Measurements from ENCODE around the gene MUC5B. TPM values are rescaled to one million over a fixed set of nuclear protein-coding genes. Genes with fewer than 3 reads are reported as not detected.
"Not testable (repeated sequence)": the region's sequence is repeated elsewhere in the genome, so short reads cannot be mapped to it uniquely, and the experiment has no call there.

Gene MUC5B
- total RNA-seq, 1 donor from 2014 or later: 0.25 TPM

DNA sequence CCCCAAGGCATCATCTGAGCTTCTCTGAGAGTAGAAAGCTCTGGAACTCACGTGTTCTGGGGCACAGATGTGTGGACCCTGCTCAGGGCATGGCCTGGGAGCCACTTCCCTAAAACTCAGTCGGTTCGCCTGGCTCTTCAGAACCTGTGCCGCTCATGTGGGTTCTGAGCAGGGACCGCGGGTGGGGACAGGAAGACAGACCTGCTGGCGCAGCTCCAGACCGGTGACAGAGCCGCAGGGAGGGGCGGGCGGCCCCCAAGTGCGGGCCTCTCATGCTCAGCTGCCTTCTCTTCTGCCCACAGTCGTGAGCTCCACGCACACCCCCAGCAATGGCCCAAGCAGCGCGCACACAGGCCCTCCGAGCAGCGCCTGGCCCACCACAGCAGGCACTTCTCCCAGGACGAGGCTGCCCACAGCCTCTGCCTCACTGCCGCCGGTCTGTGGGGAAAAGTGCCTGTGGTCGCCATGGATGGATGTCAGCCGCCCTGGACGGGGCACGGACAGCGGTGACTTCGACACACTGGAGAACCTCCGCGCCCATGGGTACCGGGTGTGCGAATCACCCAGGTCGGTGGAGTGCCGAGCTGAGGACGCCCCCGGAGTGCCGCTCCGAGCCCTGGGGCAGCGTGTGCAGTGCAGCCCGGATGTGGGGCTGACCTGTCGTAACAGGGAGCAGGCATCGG lies 40.9 kb upstream of the MUC5B start:
- intact Hi-C loops (cut with DNase I): no loop called here
- no peaks in the 10 kb centered on the region for H3K27me3 ChIP-seq
- no peak overlapping the region for H3K4me3 ChIP-seq
- DNase-seq (ENCODE audit: extremely low spot score in 2 of 2): no peak
- no peak overlapping the region for H3K27ac ChIP-seq
- TF ChIP-seq POLR2A (IDR thresholded peaks at IDR 0.05) (no peak), POLR2AphosphoS5 (IDR thresholded peaks at IDR 0.05; ENCODE audit: insufficient read depth in 1 of 2, low read depth in 1 of 2) (no peak)
- TF ChIP-seq, protein P1, sequence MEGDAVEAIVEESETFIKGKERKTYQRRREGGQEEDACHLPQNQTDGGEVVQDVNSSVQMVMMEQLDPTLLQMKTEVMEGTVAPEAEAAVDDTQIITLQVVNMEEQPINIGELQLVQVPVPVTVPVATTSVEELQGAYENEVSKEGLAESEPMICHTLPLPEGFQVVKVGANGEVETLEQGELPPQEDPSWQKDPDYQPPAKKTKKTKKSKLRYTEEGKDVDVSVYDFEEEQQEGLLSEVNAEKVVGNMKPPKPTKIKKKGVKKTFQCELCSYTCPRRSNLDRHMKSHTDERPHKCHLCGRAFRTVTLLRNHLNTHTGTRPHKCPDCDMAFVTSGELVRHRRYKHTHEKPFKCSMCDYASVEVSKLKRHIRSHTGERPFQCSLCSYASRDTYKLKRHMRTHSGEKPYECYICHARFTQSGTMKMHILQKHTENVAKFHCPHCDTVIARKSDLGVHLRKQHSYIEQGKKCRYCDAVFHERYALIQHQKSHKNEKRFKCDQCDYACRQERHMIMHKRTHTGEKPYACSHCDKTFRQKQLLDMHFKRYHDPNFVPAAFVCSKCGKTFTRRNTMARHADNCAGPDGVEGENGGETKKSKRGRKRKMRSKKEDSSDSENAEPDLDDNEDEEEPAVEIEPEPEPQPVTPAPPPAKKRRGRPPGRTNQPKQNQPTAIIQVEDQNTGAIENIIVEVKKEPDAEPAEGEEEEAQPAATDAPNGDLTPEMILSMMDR (IDR thresholded peaks at IDR 0.05): no peak
- no peaks in the 10 kb centered on the region for H3K36me3 ChIP-seq
- H3K4me1 ChIP-seq: no peaks in the 10 kb centered on the region
- no peaks in the 10 kb centered on the region for H3K9me3 ChIP-seq

DNA sequence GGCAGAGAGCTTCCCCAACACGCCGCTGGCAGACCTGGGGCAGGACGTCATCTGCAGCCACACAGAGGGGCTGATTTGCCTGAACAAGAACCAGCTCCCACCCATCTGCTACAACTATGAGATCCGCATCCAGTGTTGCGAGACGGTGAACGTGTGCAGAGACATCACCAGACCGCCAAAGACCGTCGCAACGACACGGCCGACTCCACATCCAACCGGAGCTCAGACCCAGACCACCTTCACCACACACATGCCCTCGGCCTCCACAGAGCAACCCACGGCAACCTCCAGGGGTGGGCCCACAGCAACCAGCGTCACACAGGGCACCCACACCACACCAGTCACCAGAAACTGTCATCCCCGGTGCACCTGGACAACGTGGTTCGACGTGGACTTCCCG lies 38.7 kb upstream of the MUC5B start:
- DNase-seq (ENCODE audit: extremely low spot score in 2 of 2); intact Hi-C loops (cut with DNase I); H3K4me3 ChIP-seq; H3K27ac ChIP-seq; H3K4me1 ChIP-seq; H3K27me3 ChIP-seq; H3K9me3 ChIP-seq; H3K36me3 ChIP-seq: not testable (repeated sequence)

- H3K9me3 ChIP-seq; H3K27me3 ChIP-seq; H3K4me1 ChIP-seq; H3K4me3 ChIP-seq; DNase-seq (ENCODE audit: extremely low spot score in 2 of 2); H3K27ac ChIP-seq; H3K36me3 ChIP-seq; intact Hi-C loops (cut with DNase I): not testable (repeated sequence)
Measured at GRCh38 chr11:1188451-1189130, 34.3 kb upstream of the MUC5B start.

DNA sequence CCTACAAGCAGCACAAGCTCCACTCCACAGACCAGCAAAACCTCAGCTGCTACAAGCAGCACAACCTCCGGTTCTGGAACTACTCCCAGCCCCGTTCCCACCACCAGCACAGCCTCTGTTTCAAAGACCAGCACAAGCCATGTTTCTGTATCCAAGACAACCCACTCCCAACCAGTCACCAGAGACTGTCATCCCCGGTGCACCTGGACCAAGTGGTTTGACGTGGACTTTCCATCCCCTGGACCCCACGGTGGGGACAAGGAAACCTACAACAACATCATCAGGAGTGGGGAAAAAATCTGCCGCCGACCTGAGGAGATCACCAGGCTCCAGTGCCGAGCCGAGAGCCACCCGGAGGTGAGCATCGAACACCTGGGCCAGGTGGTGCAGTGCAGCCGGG lies 33.0 kb upstream of the MUC5B start:
- H3K27ac ChIP-seq; H3K36me3 ChIP-seq; intact Hi-C loops (cut with DNase I); H3K9me3 ChIP-seq; H3K27me3 ChIP-seq; DNase-seq (ENCODE audit: extremely low spot score in 2 of 2); H3K4me1 ChIP-seq; H3K4me3 ChIP-seq: not testable (repeated sequence)

GRCh38 chr11:1191786-1192470 lies 30.9 kb upstream of the MUC5B start:
- intact Hi-C loops (cut with DNase I): not testable (repeated sequence)

DNA sequence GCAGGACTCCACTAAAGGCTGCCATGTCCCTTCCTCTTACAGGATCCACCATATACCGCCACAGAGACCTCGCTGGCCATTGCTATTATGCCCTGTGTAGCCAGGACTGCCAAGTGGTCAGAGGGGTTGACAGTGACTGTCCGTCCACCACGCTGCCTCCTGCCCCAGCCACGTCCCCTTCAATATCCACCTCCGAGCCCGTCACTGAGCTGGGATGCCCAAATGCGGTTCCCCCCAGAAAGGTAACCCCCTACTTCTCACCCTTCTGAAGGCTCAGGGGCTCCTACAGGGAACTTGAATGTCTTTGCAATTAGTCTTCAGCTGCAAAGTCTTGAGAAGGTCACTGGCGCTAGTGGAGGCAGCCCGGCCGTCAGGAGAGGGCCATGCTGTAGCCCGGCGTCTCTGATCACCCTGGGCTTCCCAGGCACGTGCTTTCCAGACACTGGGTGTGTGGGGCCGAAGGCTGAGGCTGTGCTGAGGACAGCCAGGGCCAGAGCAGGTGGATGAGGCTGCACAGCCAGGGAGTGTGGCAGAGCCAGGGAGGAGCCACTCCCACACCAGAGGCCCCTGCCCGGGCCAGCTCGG lies 30.0 kb upstream of the MUC5B start:
- Histone ChIP-seq H3K9me3 (no peaks in the 10 kb centered on the region), H3K4me3 (no peak overlapping the region), H3K27ac (no peak overlapping the region), H3K4me1 (no peaks in the 10 kb centered on the region), H3K27me3 (no peaks in the 10 kb centered on the region), H3K36me3 (no peaks in the 10 kb centered on the region)
- TF ChIP-seq POLR2A (IDR thresholded peaks at IDR 0.05) (no peak), POLR2AphosphoS5 (IDR thresholded peaks at IDR 0.05; ENCODE audit: insufficient read depth in 1 of 2, low read depth in 1 of 2) (no peak)
- TF ChIP-seq, protein P1 (IDR thresholded peaks at IDR 0.05): no peak
- DNase-seq (ENCODE audit: extremely low spot score in 2 of 2): no peak
- intact Hi-C loops (cut with DNase I): no loop called here

More at GRCh38 chr11:1191786-1192470, 30.9 kb upstream of the MUC5B start:
- not testable (repeated sequence) for H3K27ac ChIP-seq; H3K27me3 ChIP-seq; H3K4me3 ChIP-seq; H3K36me3 ChIP-seq; H3K4me1 ChIP-seq; H3K9me3 ChIP-seq; DNase-seq (ENCODE audit: extremely low spot score in 2 of 2)

Measured in vagina (tissue), 2 donors.